Activated CD4-positive, alpha-beta T cell treated with anti-CD3 and anti-CD28 coated beads for 24 hours (primary cell): ENCODE measurements around the gene PRRG4.
"Not testable (repeated sequence)": the region's sequence is repeated elsewhere in the genome, so short reads cannot be mapped to it uniquely, and the experiment has no call there.

Experiments
- DNase-seq, 2 donors: peaks; one replicate each; pipeline ENCODE4 v3.0.0-alpha.2; 2020; ENCODE audit warnings: low read depth in 2 of 2

The PRRG4 gene

GRCh38 chr11:32830796-32831195 lies 1.1 kb downstream of the PRRG4 start:
- no peak for DNase-seq

- no peak for DNase-seq
Observed at GRCh38 chr11:32831221-32831620, 1.5 kb downstream of the PRRG4 start.

- DNase-seq = no peak
Observed at GRCh38 chr11:32833921-32834320, 4.2 kb downstream of the PRRG4 start.

GRCh38 chr11:32836946-32837345 lies 7.2 kb downstream of the PRRG4 start:
- DNase-seq = no peak

- no peak for DNase-seq
Observed at GRCh38 chr11:32838505-32839274, 9.0 kb downstream of the PRRG4 start.

- no peak for DNase-seq
Observed at GRCh38 chr11:32839308-32839707, 9.6 kb downstream of the PRRG4 start.

GRCh38 chr11:32840587-32840986 lies 10.9 kb downstream of the PRRG4 start:
- no peak for DNase-seq

- DNase-seq = no peak
Observed at GRCh38 chr11:32843544-32843943, 13.8 kb downstream of the PRRG4 start.

- DNase-seq = no peak
Observed at GRCh38 chr11:32847511-32847910, 17.8 kb downstream of the PRRG4 start.

GRCh38 chr11:32849761-32850160 lies 20.0 kb downstream of the PRRG4 start:
- DNase-seq = no peak

- DNase-seq = no peak
Observed at GRCh38 chr11:32851251-32851650, 21.5 kb downstream of the PRRG4 start.

GRCh38 chr11:32852207-32852606 lies 22.5 kb downstream of the PRRG4 start:
- DNase-seq = no peak

GRCh38 chr11:32855601-32856000 lies 25.9 kb downstream of the PRRG4 start:
- DNase-seq = no peak

GRCh38 chr11:32858731-32859130 lies 29.0 kb downstream of the PRRG4 start:
- DNase-seq = no peak

GRCh38 chr11:32861850-32862577 lies 32.3 kb downstream of the PRRG4 start:
- DNase-seq = no peak

- no peak for DNase-seq
Observed at GRCh38 chr11:32864555-32864954, 34.8 kb downstream of the PRRG4 start.

GRCh38 chr11:32868752-32869151 lies 39.0 kb downstream of the PRRG4 start:
- not testable (repeated sequence) for DNase-seq

- DNase-seq = no peak
Observed at GRCh38 chr11:32870676-32871075, 40.9 kb downstream of the PRRG4 start.

- no peak for DNase-seq
Observed at GRCh38 chr11:32874132-32874531, 44.4 kb downstream of the PRRG4 start.

GRCh38 chr11:32881286-32881685 lies 51.6 kb downstream of the PRRG4 start:
- DNase-seq = no peak

GRCh38 chr11:32883421-32883820 lies 53.7 kb downstream of the PRRG4 start:
- DNase-seq = no peak

GRCh38 chr11:32884023-32884422 lies 54.3 kb downstream of the PRRG4 start:
- no peak for DNase-seq

GRCh38 chr11:32884770-32885384 lies 55.1 kb downstream of the PRRG4 start:
- DNase-seq = no peak
